B cell (primary cell): ENCODE data around the gene ERCC8.
"Not testable (repeated sequence)": the region's sequence is repeated elsewhere in the genome, so short reads cannot be mapped to it uniquely, and the experiment has no call there.

Experiments used
- EZH2 ChIP-seq: IDR thresholded peaks from 2 replicates; pipeline ENCODE4 v1.6.1; 2012; ENCODE audit warnings: borderline replicate concordance, low read depth, mild to moderate bottlenecking, moderate library complexity, low read length; ENCODE audit not compliant: insufficient read depth, poor library complexity, severe bottlenecking
- TF ChIP-seq, protein P1 (sequence below): fragments of 200-600 bp; IDR thresholded peaks from one replicate; pipeline ENCODE4 v1.8.0; 2022; ENCODE audit warnings: antibody characterized with exemption, mild to moderate bottlenecking

DNA sequence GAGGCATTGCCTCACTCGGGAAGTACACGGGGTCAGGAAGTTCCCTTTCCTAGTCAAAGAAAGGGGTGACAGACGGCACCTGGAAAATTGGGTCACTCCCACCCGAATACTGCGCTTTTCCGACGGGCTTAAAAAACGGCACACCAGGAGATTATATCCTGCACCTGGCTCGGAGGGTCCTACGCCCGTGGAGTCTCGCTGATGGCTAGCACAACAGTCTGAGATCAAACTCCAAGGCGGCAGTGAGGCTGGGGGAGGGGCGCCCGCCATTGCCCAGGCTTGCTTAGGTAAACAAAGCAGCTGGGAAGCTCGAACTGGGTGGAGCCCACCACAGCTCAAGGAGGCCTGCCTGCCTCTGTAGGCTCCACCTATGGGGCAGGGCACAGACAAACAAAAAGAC, 84.3 kb downstream of the ERCC8 start:
- not testable (repeated sequence) for TF ChIP-seq EZH2
- TF ChIP-seq, protein P1, sequence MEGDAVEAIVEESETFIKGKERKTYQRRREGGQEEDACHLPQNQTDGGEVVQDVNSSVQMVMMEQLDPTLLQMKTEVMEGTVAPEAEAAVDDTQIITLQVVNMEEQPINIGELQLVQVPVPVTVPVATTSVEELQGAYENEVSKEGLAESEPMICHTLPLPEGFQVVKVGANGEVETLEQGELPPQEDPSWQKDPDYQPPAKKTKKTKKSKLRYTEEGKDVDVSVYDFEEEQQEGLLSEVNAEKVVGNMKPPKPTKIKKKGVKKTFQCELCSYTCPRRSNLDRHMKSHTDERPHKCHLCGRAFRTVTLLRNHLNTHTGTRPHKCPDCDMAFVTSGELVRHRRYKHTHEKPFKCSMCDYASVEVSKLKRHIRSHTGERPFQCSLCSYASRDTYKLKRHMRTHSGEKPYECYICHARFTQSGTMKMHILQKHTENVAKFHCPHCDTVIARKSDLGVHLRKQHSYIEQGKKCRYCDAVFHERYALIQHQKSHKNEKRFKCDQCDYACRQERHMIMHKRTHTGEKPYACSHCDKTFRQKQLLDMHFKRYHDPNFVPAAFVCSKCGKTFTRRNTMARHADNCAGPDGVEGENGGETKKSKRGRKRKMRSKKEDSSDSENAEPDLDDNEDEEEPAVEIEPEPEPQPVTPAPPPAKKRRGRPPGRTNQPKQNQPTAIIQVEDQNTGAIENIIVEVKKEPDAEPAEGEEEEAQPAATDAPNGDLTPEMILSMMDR, result not testable (repeated sequence)
